Keratinocyte (primary cell): ENCODE data around the gene B9D2.

Experiments
- CTCF ChIP-seq, 3 experiments: IDR thresholded peaks in 1 of 3; conservative IDR thresholded peaks in 1 of 3; optimal IDR thresholded peaks in 1 of 3; 2 replicates in 2 of 3; 3 replicates in 1 of 3; pipeline versions ENCODE3 to v1.5.1; 2011; ENCODE audit warnings: low read length in 3 of 3, mild to moderate bottlenecking in 3 of 3, moderate library complexity in 2 of 3, control low read depth in 1 of 3, inconsistent platforms in 1 of 3; ENCODE audit not compliant: insufficient read depth in 2 of 3; ENCODE audit errors: extremely low read depth in 1 of 3
- EZH2 ChIP-seq: IDR thresholded peaks from one replicate; pipeline ENCODE4 v1.6.1; 2012; ENCODE audit warnings: inconsistent platforms, mild to moderate bottlenecking, low read length, moderate library complexity

GRCh38 chr19:41325640-41325946 is 38.4 kb downstream of the B9D2 start:
- no peak for TF ChIP-seq CTCF (optimal IDR thresholded peaks at IDR 0.05 in 1 of 3, IDR thresholded peaks at IDR 0.05 in 1 of 3, conservative IDR thresholded peaks at IDR 0.05 in 1 of 3; ENCODE audit: extremely low read depth in 1 of 3, insufficient read depth in 2 of 3, low read length in 3 of 3)
- no peak for TF ChIP-seq EZH2
